SK-N-SH (cell line): Measurements from ENCODE around the gene TRAF2. TPM values are rescaled to one million over a fixed set of nuclear protein-coding genes. Genes with fewer than 3 reads are reported as not detected.

ENCODE experiments used
- CTCF ChIA-PET: fragments of 300-600, 350-600 bp; formaldehyde crosslinking; extraction: SDS; loops from one replicate; lab custom pipeline; 2021; lab: Yijun Ruan, JAX
- POLR2A ChIA-PET: fragments of 350-600 bp; sonication (Branson Sonifier 250); formaldehyde crosslinking; extraction: SDS; loops from one replicate; lab custom pipeline; 2020; ENCODE audit warnings: antibody characterized with exemption, inconsistent platforms; lab: Yijun Ruan, JAX
- DNase-seq: peaks from one replicate; pipeline ENCODE4 v3.0.0; 2012
- H2AFZ ChIP-seq: fragments of 200-600 bp; sonication (generic); 2 replicates; pipeline ENCODE4 v1.8.1; 2016; ENCODE audit warnings: antibody characterized with exemption, mild to moderate bottlenecking, low read depth
- H3F3A ChIP-seq: fragments of 200-600 bp; sonication (generic); replicated peaks from 2 replicates; pipeline ENCODE3; 2016; ENCODE audit warnings: antibody characterized with exemption, mild to moderate bottlenecking; ENCODE audit not compliant: insufficient read depth
- H3K27ac ChIP-seq, 2 experiments: fragments of 200-500 bp in 1 of 2; fragments of 200-600 bp in 1 of 2; sonication (Bioruptor generic) in 1 of 2; sonication (generic), shearing (Covaris generic) in 1 of 2; 2 replicates each; pipeline versions ENCODE4 v1.5.1 to v1.6.1; 2014 to 2016; ENCODE audit warnings: low read depth in 2 of 2, inconsistent platforms in 1 of 2, low read length in 1 of 2, mild to moderate bottlenecking in 1 of 2, mixed read lengths in 1 of 2
- H3K27me3 ChIP-seq: fragments of 200-600 bp; sonication (generic), shearing (Covaris generic); 2 replicates; pipeline ENCODE4 v1.6.1; 2016; ENCODE audit warnings: mixed run types; ENCODE audit not compliant: insufficient read depth
- H3K36me3 ChIP-seq, 2 experiments: fragments of 200-500 bp in 1 of 2; fragments of 200-600 bp in 1 of 2; sonication (Bioruptor generic) in 1 of 2; sonication (generic) in 1 of 2; replicated peaks in 1 of 2; 2 replicates each; pipeline versions ENCODE3 to v1.5.1; 2014 to 2016; ENCODE audit warnings: low read length in 1 of 2, mild to moderate bottlenecking in 1 of 2; ENCODE audit not compliant: insufficient read depth in 2 of 2, control insufficient read depth in 1 of 2
- H3K4me1 ChIP-seq, 2 experiments: fragments of 200-500 bp in 1 of 2; fragments of 200-600 bp in 1 of 2; sonication (Bioruptor generic) in 1 of 2; sonication (generic), shearing (Covaris generic) in 1 of 2; 2 replicates each; pipeline versions ENCODE4 v1.5.1 to v1.6.1; 2014 to 2016; ENCODE audit warnings: low read depth in 1 of 2, low read length in 1 of 2, mixed run types in 1 of 2; ENCODE audit not compliant: insufficient read depth in 2 of 2, control insufficient read depth in 1 of 2
- H3K4me2 ChIP-seq: fragments of 200-600 bp; sonication (generic), shearing (Covaris generic); 2 replicates; pipeline ENCODE4 v1.6.1; 2017; ENCODE audit warnings: mixed run types
- H3K4me3 ChIP-seq, 2 experiments: fragments of 200-500 bp in 1 of 2; fragments of 200-600 bp in 1 of 2; sonication (Bioruptor generic) in 1 of 2; sonication (generic), shearing (Covaris generic) in 1 of 2; 2 replicates each; pipeline versions ENCODE4 v1.5.1 to v1.8.1; 2014 to 2016; ENCODE audit warnings: low read depth in 2 of 2, inconsistent platforms in 1 of 2, low read length in 1 of 2, mild to moderate bottlenecking in 1 of 2, mixed read lengths in 1 of 2, moderate library complexity in 1 of 2
- H3K79me2 ChIP-seq: fragments of 200-600 bp; sonication (generic); 2 replicates; pipeline ENCODE4 v1.8.1; 2017; ENCODE audit warnings: mild to moderate bottlenecking; ENCODE audit not compliant: insufficient read depth
- H3K9ac ChIP-seq: fragments of 200-600 bp; sonication (generic); 2 replicates; pipeline ENCODE4 v1.6.1; 2017; ENCODE audit warnings: mixed run types
- H3K9me2 ChIP-seq: fragments of 200-600 bp; sonication (generic); 2 replicates; pipeline ENCODE4 v1.6.1; 2017; ENCODE audit warnings: mixed run types
- H3K9me3 ChIP-seq: fragments of 200-600 bp; sonication (generic); 2 replicates; pipeline ENCODE4 v1.6.1; 2017; ENCODE audit warnings: mixed run types, mild to moderate bottlenecking, moderate library complexity
- H4K20me1 ChIP-seq: fragments of 200-600 bp; sonication (generic); 2 replicates; pipeline ENCODE4 v1.6.1; 2017; ENCODE audit warnings: mild to moderate bottlenecking, mixed run types; ENCODE audit not compliant: insufficient read depth
- CHD2 ChIP-seq: fragments of 150-350 bp; IDR thresholded peaks from 2 replicates; pipeline ENCODE4 v1.6.1; 2018; ENCODE audit warnings: low read length; ENCODE audit not compliant: partially characterized antibody
- ELF1 ChIP-seq: IDR thresholded peaks from 2 replicates; pipeline ENCODE4 v1.4.0; 2012
- EP300 ChIP-seq, 2 experiments: IDR thresholded peaks; 2 replicates each; pipeline versions ENCODE4 v1.4.0 to v1.6.1; 2012; ENCODE audit warnings: borderline replicate concordance in 1 of 2, low read depth in 1 of 2, low read length in 1 of 2
- EZH2phosphoT487 ChIP-seq: fragments of 200-600 bp; sonication (generic); IDR thresholded peaks from 2 replicates; pipeline ENCODE4 v1.6.1; 2017; ENCODE audit warnings: low read depth, mixed run types, mild to moderate bottlenecking, antibody characterized with exemption, moderate library complexity, borderline replicate concordance
- FOXJ3 ChIP-seq: sonication (generic); formaldehyde crosslinking; IDR thresholded peaks from 2 replicates; pipeline ENCODE4 v1.5.1; 2020; ENCODE audit warnings: mild to moderate bottlenecking, missing genetic modification reagents
- FOXM1 ChIP-seq: IDR thresholded peaks from 2 replicates; pipeline ENCODE4 v1.4.0; 2012; ENCODE audit warnings: low read depth, mild to moderate bottlenecking
- MEF2A ChIP-seq: IDR thresholded peaks from 2 replicates; pipeline ENCODE4 v1.4.0; 2012; ENCODE audit warnings: low read depth, borderline replicate concordance
- NFIC ChIP-seq: IDR thresholded peaks from 2 replicates; pipeline ENCODE4 v1.4.0; 2012; ENCODE audit warnings: borderline replicate concordance
- PBX3 ChIP-seq: IDR thresholded peaks from 2 replicates; pipeline ENCODE4; 2012
- POLR2AphosphoS5 ChIP-seq: IDR thresholded peaks from 2 replicates; pipeline ENCODE4 v1.6.1; 2012; ENCODE audit warnings: low read depth, low read length
- RAD21 ChIP-seq: IDR thresholded peaks from 2 replicates; pipeline ENCODE4 v1.6.1; 2012; ENCODE audit warnings: mild to moderate bottlenecking, low read length
- RFX5 ChIP-seq: IDR thresholded peaks from 2 replicates; pipeline ENCODE4 v1.6.1; 2012; ENCODE audit warnings: mild to moderate bottlenecking, improper control_type of control experiment, low read length
- SIN3A ChIP-seq: IDR thresholded peaks from 2 replicates; pipeline ENCODE4 v1.6.1; 2012; ENCODE audit warnings: low read depth, mild to moderate bottlenecking, low read length, moderate library complexity, borderline replicate concordance
- TAF1 ChIP-seq: IDR thresholded peaks from 2 replicates; pipeline ENCODE4 v1.6.1; 2012; ENCODE audit warnings: low read depth, mild to moderate bottlenecking, low read length, moderate library complexity, borderline replicate concordance
- TEAD4 ChIP-seq: IDR thresholded peaks from 2 replicates; pipeline ENCODE4 v1.4.0; 2012; ENCODE audit warnings: mild to moderate bottlenecking, borderline replicate concordance; ENCODE audit not compliant: insufficient read depth
- USF1 ChIP-seq: IDR thresholded peaks from 2 replicates; pipeline ENCODE4 v1.4.0; 2012; ENCODE audit warnings: low read depth, borderline replicate concordance
- USF2 ChIP-seq: fragments of 150-350 bp; IDR thresholded peaks from 2 replicates; pipeline ENCODE4 v1.6.1; 2017; ENCODE audit warnings: antibody characterized with exemption, low read length, low read depth, borderline replicate concordance
- YY1 ChIP-seq: IDR thresholded peaks from 2 replicates; pipeline ENCODE4 v1.4.0; 2012; ENCODE audit warnings: low read depth, mild to moderate bottlenecking
- ZBTB33 ChIP-seq: IDR thresholded peaks from 2 replicates; pipeline ENCODE4 v1.4.0; 2012; ENCODE audit warnings: low read depth, borderline replicate concordance
- WGBS: methylation state at CpG from one replicate; pipeline ENCODE4 v1.1.6; 2017; ENCODE audit warnings: low lambda C conversion rate; 5-methylcytosine and 5-hydroxymethylcytosine counted together
- polyA plus RNA-seq, 3 experiments: library from polyadenylated mRNA; depleted of rRNA; stranded (reverse); fragments of >200 nt; gene quantifications; 2 replicates each; pipeline ENCODE4 v1.2.3, GENCODE V29; 2012

The TRAF2 gene
- polyA plus RNA-seq, 1 of the 3 experiments (the other 2 are of a cell fraction), result 15.4 TPM

- WGBS, result 83% methylated on average over 17 of the region's 28 CpGs
- H3F3A ChIP-seq, result peaks cover 14% of the 10 kb centered on the region
- no peak overlapping the region for H2AFZ ChIP-seq
- no peaks in the 10 kb centered on the region for H3K9me3 ChIP-seq
- H3K27me3 ChIP-seq, result no peaks in the 10 kb centered on the region
- TF ChIP-seq RFX5 (no peak), FOXJ3 (CRISPR knock-in tag) (no peak), ELF1 (no peak), FOXM1 (no peak), RAD21 (no peak), EP300 (IDR thresholded peaks at IDR 0.05; ENCODE audit: borderline replicate concordance in 1 of 2, low read depth in 1 of 2, low read length in 1 of 2) (no peak), NFIC (no peak), SIN3A (no peak), USF2 (no peak), ZBTB33 (no peak)
- H3K79me2 ChIP-seq, result peaks cover 28% of the 10 kb centered on the region
- peaks cover 13% of the 10 kb centered on the region for H4K20me1 ChIP-seq
- no peak for DNase-seq
- peaks cover 15 to 38% of the 10 kb centered on the region in 2 experiments for H3K36me3 ChIP-seq
- POLR2A ChIA-PET, result no interaction called here
- H3K4me2 ChIP-seq, result no peak overlapping the region
- CTCF ChIA-PET, result interaction anchor here (1.0 to 1.8 kb wide), 3 partner anchors 9 to 97 kb away, joined by 3 to 5 read pairs (median 3); no protein-coding TSS in a partner anchor
- no peak overlapping the region for H3K9ac ChIP-seq
- H3K4me3 ChIP-seq, result no peak overlapping the region
- H3K27ac ChIP-seq, result no peak overlapping the region
- H3K4me1 ChIP-seq, result peaks cover 0 to 9% of the 10 kb centered on the region in 2 experiments; a peak in 1 of 4 replicates
- no peaks in the 10 kb centered on the region for H3K9me2 ChIP-seq
Observed at GRCh38 chr9:136939431-136939995, 53.2 kb downstream of the TRAF2 start.

- H3K4me2 ChIP-seq, result no peak overlapping the region
- DNase-seq, result no peak
- H3K9me2 ChIP-seq, result no peaks in the 10 kb centered on the region
- peaks cover 28% of the 10 kb centered on the region for H3K79me2 ChIP-seq
- ChIA-PET POLR2A (no interaction called here), CTCF (interaction anchor here (1.2 kb wide), 1 partner anchor 19 kb away, joined by 3 read pairs; no protein-coding TSS in a partner anchor)
- peaks cover 10 to 38% of the 10 kb centered on the region in 2 experiments for H3K36me3 ChIP-seq
- 93% methylated on average over 8 of the region's 16 CpGs for WGBS
- no peak overlapping the region for H3K9ac ChIP-seq
- H3K27me3 ChIP-seq, result no peaks in the 10 kb centered on the region
- peaks cover 0 to 13% of the 10 kb centered on the region in 2 experiments; a peak in 1 of 4 replicates for H3K4me1 ChIP-seq
- peaks cover 13% of the 10 kb centered on the region for H4K20me1 ChIP-seq
- H3K4me3 ChIP-seq, result no peak overlapping the region
- no peak overlapping the region for H3K27ac ChIP-seq
- H2AFZ ChIP-seq, result no peak overlapping the region
- H3K9me3 ChIP-seq, result no peaks in the 10 kb centered on the region
- peaks cover 14% of the 10 kb centered on the region for H3F3A ChIP-seq
- TF ChIP-seq EZH2phosphoT487 (no peak), CHD2 (no peak), RAD21 (no peak), MEF2A (no peak), POLR2AphosphoS5 (no peak), USF1 (no peak), PBX3 (no peak), YY1 (no peak), TEAD4 (no peak), TAF1 (no peak)
Observed at GRCh38 chr9:136939996-136940525, 53.7 kb downstream of the TRAF2 start.
